GM12801 (cell line): ENCODE data around the gene SAA4.

Source experiments
- CTCF ChIP-seq: IDR thresholded peaks from one replicate; pipeline ENCODE4 v1.5.1; 2011; ENCODE audit warnings: control low read depth; ENCODE audit not compliant: insufficient read length; ENCODE audit errors: extremely low read depth

Gene SAA4

GRCh38 chr11:18204771-18205170 lies 31.8 kb downstream of the SAA4 start:
- TF ChIP-seq CTCF, result no peak

GRCh38 chr11:18204220-18204619 lies 32.4 kb downstream of the SAA4 start:
- no peak for TF ChIP-seq CTCF

- no peak for TF ChIP-seq CTCF
These were observed 32.9 kb downstream of the SAA4 start for GRCh38 chr11:18203723-18204122.

- no peak for TF ChIP-seq CTCF
These were observed 40.1 kb downstream of the SAA4 start for GRCh38 chr11:18196532-18196931.

- TF ChIP-seq CTCF, result no peak
These were observed 43.6 kb downstream of the SAA4 start for GRCh38 chr11:18193010-18193409.

GRCh38 chr11:18191376-18191775 lies 45.2 kb downstream of the SAA4 start:
- no peak for TF ChIP-seq CTCF

- TF ChIP-seq CTCF, result no peak
These were observed 47.8 kb downstream of the SAA4 start for GRCh38 chr11:18188796-18189195.
